Pancreas (tissue), 10 donors: ENCODE measurements around the gene PPP3CA. TPM values are rescaled to one million over a fixed set of nuclear protein-coding genes. Genes with fewer than 3 reads are reported as not detected.

Experiments used
- ATAC-seq, 4 donors: fragments of 200-7000 bp; cut with Tn5 transposase; one replicate each; pipeline versions ENCODE4 v1.8.0 to v1.9.1; 2020; ENCODE audit warnings: mild to moderate bottlenecking in 4 of 4, moderate library complexity in 4 of 4
- DNase-seq, 6 donors: peaks; one replicate each; pipeline ENCODE4 v3.0.0-alpha.2; 2020
- FAIRE-seq: peaks from 2 replicates; lab custom pipeline; 2012; peaks lifted over from hg19 to GRCh38; lab: Jason Lieb, UNC
- H3K27ac ChIP-seq, 4 donors: fragments of 200-600 bp; sonication (generic); 1 replicate in 3 of 4; 2 replicates in 1 of 4; pipeline versions ENCODE4 v1.5.0 to v1.8.0; 2020
- H3K27me3 ChIP-seq, 4 donors: fragments of 200-600 bp; one replicate each; pipeline ENCODE4 v1.8.0; 2021
- H3K36me3 ChIP-seq, 3 donors: fragments of 200-600 bp; sonication (generic) in 1 of 3; one replicate each; pipeline versions ENCODE4 v1.5.0 to v1.8.0; 2020 to 2021
- H3K4me1 ChIP-seq, 3 donors: fragments of 200-600 bp; one replicate each; pipeline ENCODE4 v1.8.0; 2021
- H3K4me3 ChIP-seq, 4 donors: fragments of 200-600 bp; sonication (generic) in 2 of 4; one replicate each; pipeline versions ENCODE4 v1.5.0 to v1.8.0; 2020 to 2021
- H3K9me3 ChIP-seq, 4 donors: fragments of 200-600 bp; one replicate each; pipeline ENCODE4 v1.8.0; 2021
- WGBS, 2 donors: extraction: QIAGEN DNeasy Blood & Tissue Kit; methylation state at CpG; one replicate each; pipeline ENCODE4 v1.1.7; 2013; 5-methylcytosine and 5-hydroxymethylcytosine counted together
- intact Hi-C, 3 donors: fragments of 100-400 bp; cut with DNase I; formaldehyde crosslinking; loops; one replicate each; pipeline versions ENCODE4 v1.11.1 to v1.14.2; 2022
- polyA plus RNA-seq, 2 donors: library from polyadenylated mRNA; stranded (reverse); fragments of 200-250 nt; gene quantifications; one replicate each; pipeline ENCODE4 v1.2.3, GENCODE V29; 2013
- total RNA-seq, 6 donors: library from RNA; stranded (reverse); fragmentation: NEBNext Ultra II Directional in 4 of 6; extraction: Animal tissue kit (Norgen Biotek cat#: 25700) in 4 of 6; gene quantifications; one replicate each; pipeline versions ENCODE4 v1.2.1 to v1.2.4, GENCODE V29; 2021 to 2023
- TF ChIP-seq, protein P1 (sequence below), 4 donors: fragments of 200-600 bp; sonication (generic) in 3 of 4; IDR thresholded peaks; one replicate each; pipeline versions ENCODE4 v1.5.0 to v1.8.0; 2021; ENCODE audit warnings: antibody characterized with exemption in 4 of 4
- donor health status: healthy with polysubstance abuse.
- donor health status: DM: no; HTN: no; CAD: no; lungs with moderate emphysema.
- donor health status: DM: no; HTN: no; CAD: no.
- donor health status: control.
- donor health status: control.
- donor health status: Bipolar disorder and iron deficiency.
- donor health status: DM: yes; HTN: yes; CAD: no.
- donor health status: DM: no; HTN: no; CAD: no.
- donor health status: DM: no; HTN: no; CAD: no.
- donor health status: DM: yes; HTN: yes; CAD: no.

The PPP3CA gene
- total and polyA plus RNA-seq, 8 donors: 4.9 to 22.7 (median 10.3) TPM

DNA sequence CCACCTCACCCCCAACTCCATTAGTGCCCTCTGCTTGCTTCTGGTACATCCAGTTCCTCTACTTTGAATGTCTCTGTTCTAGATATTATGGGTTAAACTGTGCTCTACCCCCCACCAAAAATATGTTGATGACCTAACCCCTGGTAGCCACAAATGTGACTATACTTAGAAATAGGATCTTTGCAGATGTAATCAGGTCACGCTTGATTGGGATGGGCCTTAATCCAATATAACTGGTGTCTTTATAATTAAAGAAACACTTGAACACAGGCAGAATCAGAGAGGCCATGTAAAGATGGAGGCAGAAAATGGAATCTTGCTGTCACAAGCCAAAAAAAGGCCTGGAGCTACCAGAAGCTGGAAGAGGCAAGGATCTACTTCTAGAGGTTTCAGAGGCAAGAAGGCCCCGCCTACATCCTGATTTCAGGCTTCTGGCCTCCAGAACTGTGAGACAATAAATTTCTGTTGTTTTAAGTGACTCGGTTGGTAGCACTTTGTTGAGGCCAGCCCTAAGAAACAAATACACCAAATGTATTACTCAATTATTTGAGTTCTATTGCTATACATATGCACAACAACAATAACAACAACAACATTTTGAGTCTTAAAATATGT is 220.0 kb downstream of the PPP3CA start:
- DNase-seq: no peak
- no peak for ATAC-seq
- Histone ChIP-seq H3K27ac (no peak overlapping the region), H3K36me3 (no peaks in the 10 kb centered on the region), H3K27me3 (no peaks in the 10 kb centered on the region), H3K9me3 (no peaks in the 10 kb centered on the region), H3K4me1 (no peaks in the 10 kb centered on the region), H3K4me3 (no peak overlapping the region)
- 96% methylated on average over 3 of the region's 3 CpGs for WGBS, 2 donors
- TF ChIP-seq, protein P1, sequence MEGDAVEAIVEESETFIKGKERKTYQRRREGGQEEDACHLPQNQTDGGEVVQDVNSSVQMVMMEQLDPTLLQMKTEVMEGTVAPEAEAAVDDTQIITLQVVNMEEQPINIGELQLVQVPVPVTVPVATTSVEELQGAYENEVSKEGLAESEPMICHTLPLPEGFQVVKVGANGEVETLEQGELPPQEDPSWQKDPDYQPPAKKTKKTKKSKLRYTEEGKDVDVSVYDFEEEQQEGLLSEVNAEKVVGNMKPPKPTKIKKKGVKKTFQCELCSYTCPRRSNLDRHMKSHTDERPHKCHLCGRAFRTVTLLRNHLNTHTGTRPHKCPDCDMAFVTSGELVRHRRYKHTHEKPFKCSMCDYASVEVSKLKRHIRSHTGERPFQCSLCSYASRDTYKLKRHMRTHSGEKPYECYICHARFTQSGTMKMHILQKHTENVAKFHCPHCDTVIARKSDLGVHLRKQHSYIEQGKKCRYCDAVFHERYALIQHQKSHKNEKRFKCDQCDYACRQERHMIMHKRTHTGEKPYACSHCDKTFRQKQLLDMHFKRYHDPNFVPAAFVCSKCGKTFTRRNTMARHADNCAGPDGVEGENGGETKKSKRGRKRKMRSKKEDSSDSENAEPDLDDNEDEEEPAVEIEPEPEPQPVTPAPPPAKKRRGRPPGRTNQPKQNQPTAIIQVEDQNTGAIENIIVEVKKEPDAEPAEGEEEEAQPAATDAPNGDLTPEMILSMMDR (IDR thresholded peaks at IDR 0.05): no peak
- intact Hi-C loops: no loop called here
- no peak for FAIRE-seq

DNA sequence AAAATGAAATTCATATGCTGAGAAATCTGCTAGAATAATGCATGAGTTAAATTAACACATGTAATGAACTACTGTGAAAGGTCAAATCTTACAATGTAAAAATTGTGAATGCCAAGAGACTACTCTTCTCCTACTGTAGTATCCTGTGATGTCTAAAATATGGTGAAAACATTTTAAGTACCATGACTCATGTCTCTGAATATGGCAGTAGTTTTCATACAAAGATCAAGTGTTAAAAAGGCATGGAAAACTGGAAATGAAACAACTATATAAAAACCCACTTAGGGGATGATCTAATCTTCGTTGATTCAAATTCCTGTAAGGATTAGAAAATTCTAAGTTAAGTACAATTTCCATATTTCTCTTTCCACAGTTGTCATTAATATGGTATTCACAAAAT is 221.3 kb downstream of the PPP3CA start:
- H3K36me3 ChIP-seq: no peaks in the 10 kb centered on the region
- intact Hi-C loops: no loop called here
- FAIRE-seq: no peak
- H3K4me3 ChIP-seq: no peak overlapping the region
- H3K9me3 ChIP-seq: no peaks in the 10 kb centered on the region
- peak in 1 of 4 donors; percentile 16 for ATAC-seq
- H3K27ac ChIP-seq: no peak overlapping the region
- TF ChIP-seq, protein P1 (IDR thresholded peaks at IDR 0.05): no peak
- no peak for DNase-seq
- WGBS, 2 donors: 82 to 91% methylated on average over 1 of the region's 1 CpG
- no peaks in the 10 kb centered on the region for H3K27me3 ChIP-seq
- H3K4me1 ChIP-seq: no peaks in the 10 kb centered on the region

GRCh38 chr4:101125045-101125942 is 222.0 kb downstream of the PPP3CA start:
- Histone ChIP-seq H3K4me1 (no peaks in the 10 kb centered on the region), H3K27ac (no peak overlapping the region), H3K27me3 (no peaks in the 10 kb centered on the region), H3K9me3 (no peaks in the 10 kb centered on the region), H3K4me3 (no peak overlapping the region), H3K36me3 (no peaks in the 10 kb centered on the region)
- TF ChIP-seq, protein P1 (IDR thresholded peaks at IDR 0.05): no peak
- FAIRE-seq (no peak), DNase-seq (no peak), ATAC-seq (no peak)
- 90 to 96% methylated on average over 5 of the region's 5 CpGs for WGBS, 2 donors
- intact Hi-C loops: no loop called here

GRCh38 chr4:101123231-101123630 is 224.1 kb downstream of the PPP3CA start:
- Histone ChIP-seq H3K27ac (no peak overlapping the region), H3K36me3 (no peaks in the 10 kb centered on the region), H3K9me3 (no peaks in the 10 kb centered on the region), H3K4me3 (no peak overlapping the region), H3K4me1 (no peaks in the 10 kb centered on the region), H3K27me3 (no peaks in the 10 kb centered on the region)
- TF ChIP-seq, protein P1 (IDR thresholded peaks at IDR 0.05): no peak
- DNase-seq (no peak), FAIRE-seq (no peak), ATAC-seq (no peak)
- 96 to 98% methylated on average over 5 of the region's 5 CpGs for WGBS, 2 donors
- intact Hi-C loops: no loop called here

DNA sequence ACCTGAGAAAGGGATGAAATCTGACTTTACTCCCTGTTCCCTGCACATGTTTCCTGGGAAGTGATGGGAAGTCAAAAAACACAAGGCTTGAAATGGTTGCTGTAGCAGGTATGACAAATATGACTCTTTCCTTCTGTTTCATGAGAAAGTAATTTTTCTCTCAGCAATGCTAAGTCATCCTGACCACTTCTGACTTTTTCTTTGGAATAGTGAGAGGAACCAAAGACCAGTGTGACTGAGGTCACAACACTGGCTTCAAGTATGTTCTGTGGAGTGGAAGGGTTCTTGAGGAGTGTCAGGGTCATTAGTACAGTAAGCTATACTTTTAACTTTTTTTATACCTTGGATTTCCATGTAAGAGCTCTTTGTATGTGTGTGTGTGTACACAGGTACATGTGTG is 225.3 kb downstream of the PPP3CA start:
- Histone ChIP-seq H3K4me1 (no peaks in the 10 kb centered on the region), H3K27me3 (no peaks in the 10 kb centered on the region), H3K9me3 (no peaks in the 10 kb centered on the region), H3K4me3 (no peak overlapping the region), H3K27ac (no peak overlapping the region), H3K36me3 (no peaks in the 10 kb centered on the region)
- intact Hi-C loops: no loop called here
- TF ChIP-seq, protein P1 (IDR thresholded peaks at IDR 0.05): no peak
- FAIRE-seq (no peak), ATAC-seq (no peak), DNase-seq (no peak)
